ENCODE data around the gene PARP16.

DNA sequence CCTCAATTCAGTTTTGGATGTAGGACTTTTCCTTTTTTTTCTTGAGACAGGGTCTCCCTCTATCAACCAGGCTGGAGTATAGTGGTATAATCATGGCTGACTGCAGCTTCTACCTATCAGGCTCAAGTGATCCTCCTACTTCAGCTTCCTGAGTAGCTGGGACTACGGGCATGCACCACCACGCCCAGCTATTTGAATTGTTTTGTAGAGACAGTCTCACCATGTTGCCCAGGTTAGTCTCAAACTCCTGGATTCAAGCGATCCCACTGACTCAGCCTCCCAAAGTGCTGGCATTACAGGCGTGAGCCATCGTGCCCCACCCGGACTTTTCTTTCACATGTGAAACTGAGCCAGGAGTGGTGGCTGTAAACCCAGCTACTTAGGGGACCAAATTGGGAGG lies 21.3 kb upstream of the PARP16 start:
- TF ChIP-seq, protein P1, sequence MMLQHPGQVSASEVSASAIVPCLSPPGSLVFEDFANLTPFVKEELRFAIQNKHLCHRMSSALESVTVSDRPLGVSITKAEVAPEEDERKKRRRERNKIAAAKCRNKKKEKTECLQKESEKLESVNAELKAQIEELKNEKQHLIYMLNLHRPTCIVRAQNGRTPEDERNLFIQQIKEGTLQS (CRISPR knock-in tag; conservative IDR thresholded peaks at IDR 0.05), result no peak
- TF ChIP-seq, protein P2, sequence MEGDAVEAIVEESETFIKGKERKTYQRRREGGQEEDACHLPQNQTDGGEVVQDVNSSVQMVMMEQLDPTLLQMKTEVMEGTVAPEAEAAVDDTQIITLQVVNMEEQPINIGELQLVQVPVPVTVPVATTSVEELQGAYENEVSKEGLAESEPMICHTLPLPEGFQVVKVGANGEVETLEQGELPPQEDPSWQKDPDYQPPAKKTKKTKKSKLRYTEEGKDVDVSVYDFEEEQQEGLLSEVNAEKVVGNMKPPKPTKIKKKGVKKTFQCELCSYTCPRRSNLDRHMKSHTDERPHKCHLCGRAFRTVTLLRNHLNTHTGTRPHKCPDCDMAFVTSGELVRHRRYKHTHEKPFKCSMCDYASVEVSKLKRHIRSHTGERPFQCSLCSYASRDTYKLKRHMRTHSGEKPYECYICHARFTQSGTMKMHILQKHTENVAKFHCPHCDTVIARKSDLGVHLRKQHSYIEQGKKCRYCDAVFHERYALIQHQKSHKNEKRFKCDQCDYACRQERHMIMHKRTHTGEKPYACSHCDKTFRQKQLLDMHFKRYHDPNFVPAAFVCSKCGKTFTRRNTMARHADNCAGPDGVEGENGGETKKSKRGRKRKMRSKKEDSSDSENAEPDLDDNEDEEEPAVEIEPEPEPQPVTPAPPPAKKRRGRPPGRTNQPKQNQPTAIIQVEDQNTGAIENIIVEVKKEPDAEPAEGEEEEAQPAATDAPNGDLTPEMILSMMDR (IDR thresholded peaks at IDR 0.05), result no peak
- TF ChIP-seq ESRRA (CRISPR knock-in tag; IDR thresholded peaks at IDR 0.05; ENCODE audit: borderline replicate concordance), result no peak
- TF ChIP-seq IRF2 (CRISPR knock-in tag; IDR thresholded peaks at IDR 0.05; ENCODE audit: borderline replicate concordance, low read depth), result no peak
- TF ChIP-seq, protein P3, sequence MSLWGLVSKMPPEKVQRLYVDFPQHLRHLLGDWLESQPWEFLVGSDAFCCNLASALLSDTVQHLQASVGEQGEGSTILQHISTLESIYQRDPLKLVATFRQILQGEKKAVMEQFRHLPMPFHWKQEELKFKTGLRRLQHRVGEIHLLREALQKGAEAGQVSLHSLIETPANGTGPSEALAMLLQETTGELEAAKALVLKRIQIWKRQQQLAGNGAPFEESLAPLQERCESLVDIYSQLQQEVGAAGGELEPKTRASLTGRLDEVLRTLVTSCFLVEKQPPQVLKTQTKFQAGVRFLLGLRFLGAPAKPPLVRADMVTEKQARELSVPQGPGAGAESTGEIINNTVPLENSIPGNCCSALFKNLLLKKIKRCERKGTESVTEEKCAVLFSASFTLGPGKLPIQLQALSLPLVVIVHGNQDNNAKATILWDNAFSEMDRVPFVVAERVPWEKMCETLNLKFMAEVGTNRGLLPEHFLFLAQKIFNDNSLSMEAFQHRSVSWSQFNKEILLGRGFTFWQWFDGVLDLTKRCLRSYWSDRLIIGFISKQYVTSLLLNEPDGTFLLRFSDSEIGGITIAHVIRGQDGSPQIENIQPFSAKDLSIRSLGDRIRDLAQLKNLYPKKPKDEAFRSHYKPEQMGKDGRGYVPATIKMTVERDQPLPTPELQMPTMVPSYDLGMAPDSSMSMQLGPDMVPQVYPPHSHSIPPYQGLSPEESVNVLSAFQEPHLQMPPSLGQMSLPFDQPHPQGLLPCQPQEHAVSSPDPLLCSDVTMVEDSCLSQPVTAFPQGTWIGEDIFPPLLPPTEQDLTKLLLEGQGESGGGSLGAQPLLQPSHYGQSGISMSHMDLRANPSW (CRISPR knock-in tag; conservative IDR thresholded peaks at IDR 0.05; ENCODE audit: low read depth), result no peak
- TF ChIP-seq, protein P4, sequence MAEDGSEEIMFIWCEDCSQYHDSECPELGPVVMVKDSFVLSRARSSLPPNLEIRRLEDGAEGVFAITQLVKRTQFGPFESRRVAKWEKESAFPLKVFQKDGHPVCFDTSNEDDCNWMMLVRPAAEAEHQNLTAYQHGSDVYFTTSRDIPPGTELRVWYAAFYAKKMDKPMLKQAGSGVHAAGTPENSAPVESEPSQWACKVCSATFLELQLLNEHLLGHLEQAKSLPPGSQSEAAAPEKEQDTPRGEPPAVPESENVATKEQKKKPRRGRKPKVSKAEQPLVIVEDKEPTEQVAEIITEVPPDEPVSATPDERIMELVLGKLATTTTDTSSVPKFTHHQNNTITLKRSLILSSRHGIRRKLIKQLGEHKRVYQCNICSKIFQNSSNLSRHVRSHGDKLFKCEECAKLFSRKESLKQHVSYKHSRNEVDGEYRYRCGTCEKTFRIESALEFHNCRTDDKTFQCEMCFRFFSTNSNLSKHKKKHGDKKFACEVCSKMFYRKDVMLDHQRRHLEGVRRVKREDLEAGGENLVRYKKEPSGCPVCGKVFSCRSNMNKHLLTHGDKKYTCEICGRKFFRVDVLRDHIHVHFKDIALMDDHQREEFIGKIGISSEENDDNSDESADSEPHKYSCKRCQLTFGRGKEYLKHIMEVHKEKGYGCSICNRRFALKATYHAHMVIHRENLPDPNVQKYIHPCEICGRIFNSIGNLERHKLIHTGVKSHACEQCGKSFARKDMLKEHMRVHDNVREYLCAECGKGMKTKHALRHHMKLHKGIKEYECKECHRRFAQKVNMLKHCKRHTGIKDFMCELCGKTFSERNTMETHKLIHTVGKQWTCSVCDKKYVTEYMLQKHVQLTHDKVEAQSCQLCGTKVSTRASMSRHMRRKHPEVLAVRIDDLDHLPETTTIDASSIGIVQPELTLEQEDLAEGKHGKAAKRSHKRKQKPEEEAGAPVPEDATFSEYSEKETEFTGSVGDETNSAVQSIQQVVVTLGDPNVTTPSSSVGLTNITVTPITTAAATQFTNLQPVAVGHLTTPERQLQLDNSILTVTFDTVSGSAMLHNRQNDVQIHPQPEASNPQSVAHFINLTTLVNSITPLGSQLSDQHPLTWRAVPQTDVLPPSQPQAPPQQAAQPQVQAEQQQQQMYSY (CRISPR knock-in tag; IDR thresholded peaks at IDR 0.05), result no peak
- no peak for TF ChIP-seq CBFB (CRISPR knock-in tag; IDR thresholded peaks at IDR 0.05; ENCODE audit: low read depth)
- no peak for TF ChIP-seq FOXJ3 (CRISPR knock-in tag; IDR thresholded peaks at IDR 0.05; ENCODE audit: borderline replicate concordance)
- no peak for TF ChIP-seq SP1 (CRISPR knock-in tag; conservative IDR thresholded peaks at IDR 0.05)
- TF ChIP-seq CREB1 (CRISPR knock-in tag; IDR thresholded peaks at IDR 0.05), result no peak
- no peak for TF ChIP-seq ELF4 (CRISPR knock-in tag; IDR thresholded peaks at IDR 0.05; ENCODE audit: low read depth)
- TF ChIP-seq, protein P5, sequence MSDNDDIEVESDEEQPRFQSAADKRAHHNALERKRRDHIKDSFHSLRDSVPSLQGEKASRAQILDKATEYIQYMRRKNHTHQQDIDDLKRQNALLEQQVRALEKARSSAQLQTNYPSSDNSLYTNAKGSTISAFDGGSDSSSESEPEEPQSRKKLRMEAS (CRISPR knock-in tag; IDR thresholded peaks at IDR 0.05), result no peak
- no peak for TF ChIP-seq ZBTB21 (CRISPR knock-in tag; IDR thresholded peaks at IDR 0.05; ENCODE audit: borderline replicate concordance)
